WERI-Rb-1 (cell line): ENCODE measurements around the gene WFDC6.

Experiments used
- DNase-seq: peaks from one replicate; pipeline ENCODE4 v3.0.0-alpha.2; 2020
- H3K27ac ChIP-seq: fragments of 250-450 bp; sonication (Bioruptor Pico); 2 replicates; pipeline ENCODE4 v1.5.1; 2020; ENCODE audit warnings: mild to moderate bottlenecking, moderate library complexity
- H3K27me3 ChIP-seq: fragments of 250-450 bp; sonication (Bioruptor Pico); 2 replicates; pipeline ENCODE4 v1.5.1; 2021; ENCODE audit warnings: mild to moderate bottlenecking, low read depth, moderate library complexity; ENCODE audit not compliant: insufficient read depth, severe bottlenecking
- H3K36me3 ChIP-seq: fragments of 250-450 bp; sonication (Bioruptor Pico); 2 replicates; pipeline ENCODE4 v1.5.1; 2020; ENCODE audit warnings: mild to moderate bottlenecking, moderate library complexity
- H3K4me3 ChIP-seq: 2 replicates; pipeline ENCODE4 v1.5.1; 2011; ENCODE audit warnings: low read depth, mild to moderate bottlenecking, control low read depth, low read length
- H3K9me3 ChIP-seq: fragments of 250-450 bp; sonication (Bioruptor Pico); 2 replicates; pipeline ENCODE4 v1.5.1; 2021; ENCODE audit warnings: mild to moderate bottlenecking, moderate library complexity; ENCODE audit not compliant: severe bottlenecking
- TF ChIP-seq, protein P1 (sequence below): IDR thresholded peaks from 2 replicates; pipeline ENCODE4 v1.5.1; 2011; ENCODE audit warnings: low read depth, mild to moderate bottlenecking, control low read depth, inconsistent platforms, low read length

Gene WFDC6

DNA sequence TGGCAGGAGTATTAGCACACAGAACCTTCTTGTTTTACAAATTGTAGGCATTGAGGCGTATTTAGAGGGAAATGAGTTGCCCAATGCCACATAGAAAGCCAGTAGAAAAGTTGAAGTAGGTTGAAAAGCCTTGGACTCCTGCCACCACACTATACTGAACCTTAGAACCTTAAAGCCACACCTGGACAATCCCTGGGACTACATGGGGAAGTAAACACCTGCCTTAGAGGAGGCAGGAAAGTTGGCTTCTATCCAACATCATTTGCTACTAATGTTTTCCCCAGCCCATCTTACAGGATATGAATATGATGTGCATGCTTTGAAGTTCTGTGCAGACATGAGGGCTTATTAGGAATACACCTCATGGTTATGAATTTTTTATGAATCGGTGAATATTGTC lies 13.2 kb upstream of the WFDC6 start:
- Histone ChIP-seq H3K27me3 (peaks cover 3% of the 10 kb centered on the region), H3K27ac (no peak overlapping the region), H3K36me3 (no peaks in the 10 kb centered on the region), H3K9me3 (peaks cover 3% of the 10 kb centered on the region), H3K4me3 (no peak overlapping the region)
- no peak for DNase-seq
- TF ChIP-seq, protein P1, sequence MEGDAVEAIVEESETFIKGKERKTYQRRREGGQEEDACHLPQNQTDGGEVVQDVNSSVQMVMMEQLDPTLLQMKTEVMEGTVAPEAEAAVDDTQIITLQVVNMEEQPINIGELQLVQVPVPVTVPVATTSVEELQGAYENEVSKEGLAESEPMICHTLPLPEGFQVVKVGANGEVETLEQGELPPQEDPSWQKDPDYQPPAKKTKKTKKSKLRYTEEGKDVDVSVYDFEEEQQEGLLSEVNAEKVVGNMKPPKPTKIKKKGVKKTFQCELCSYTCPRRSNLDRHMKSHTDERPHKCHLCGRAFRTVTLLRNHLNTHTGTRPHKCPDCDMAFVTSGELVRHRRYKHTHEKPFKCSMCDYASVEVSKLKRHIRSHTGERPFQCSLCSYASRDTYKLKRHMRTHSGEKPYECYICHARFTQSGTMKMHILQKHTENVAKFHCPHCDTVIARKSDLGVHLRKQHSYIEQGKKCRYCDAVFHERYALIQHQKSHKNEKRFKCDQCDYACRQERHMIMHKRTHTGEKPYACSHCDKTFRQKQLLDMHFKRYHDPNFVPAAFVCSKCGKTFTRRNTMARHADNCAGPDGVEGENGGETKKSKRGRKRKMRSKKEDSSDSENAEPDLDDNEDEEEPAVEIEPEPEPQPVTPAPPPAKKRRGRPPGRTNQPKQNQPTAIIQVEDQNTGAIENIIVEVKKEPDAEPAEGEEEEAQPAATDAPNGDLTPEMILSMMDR, result no peak

DNA sequence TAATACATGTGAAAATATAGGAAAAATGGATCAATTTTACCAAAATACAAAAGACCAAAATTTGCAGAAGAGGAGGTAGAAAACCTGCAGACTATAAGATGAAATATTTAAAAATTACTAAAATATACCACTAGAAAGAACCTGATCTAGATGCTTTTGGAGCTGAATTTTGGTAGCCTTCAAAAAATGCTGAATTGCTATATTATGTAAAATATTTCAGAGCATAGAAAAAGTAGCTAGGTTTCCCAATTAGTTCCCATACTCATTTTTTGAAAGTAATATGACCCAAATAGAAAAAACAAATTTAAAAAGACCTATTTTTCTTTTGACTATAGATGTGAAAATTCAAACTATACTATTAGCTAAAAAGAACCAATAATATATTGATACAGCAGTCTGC lies 11.5 kb upstream of the WFDC6 start:
- H3K4me3 ChIP-seq, result no peak overlapping the region
- TF ChIP-seq, protein P1, result no peak
- no peaks in the 10 kb centered on the region for H3K36me3 ChIP-seq
- peaks cover 3% of the 10 kb centered on the region for H3K27me3 ChIP-seq
- H3K9me3 ChIP-seq, result peaks cover 3% of the 10 kb centered on the region
- DNase-seq, result no peak
- no peak overlapping the region for H3K27ac ChIP-seq

DNA sequence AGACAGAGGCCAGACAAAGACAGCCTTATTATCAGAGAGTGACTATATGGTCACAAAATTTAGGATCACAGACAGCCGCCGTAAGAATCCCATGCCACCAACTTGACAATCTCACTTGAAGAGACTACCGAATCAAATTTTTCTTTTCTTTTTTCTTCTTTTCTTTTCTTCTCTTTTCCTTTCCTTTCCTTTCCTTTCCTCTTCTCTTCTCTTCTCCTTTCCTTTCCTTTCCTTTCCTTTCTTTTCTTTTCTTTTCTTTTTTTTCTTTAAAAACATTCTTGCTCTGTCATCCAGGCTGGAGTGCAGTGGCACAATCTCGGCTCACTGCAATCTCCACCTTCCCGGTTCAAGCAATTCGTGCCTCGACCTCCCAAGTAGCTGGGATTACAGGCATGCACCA lies 9.1 kb upstream of the WFDC6 start:
- no peak for DNase-seq
- peaks cover 3% of the 10 kb centered on the region for H3K27me3 ChIP-seq
- TF ChIP-seq, protein P1, result no peak
- no peak overlapping the region for H3K27ac ChIP-seq
- no peak overlapping the region for H3K4me3 ChIP-seq
- H3K9me3 ChIP-seq, result peaks cover 3% of the 10 kb centered on the region
- H3K36me3 ChIP-seq, result no peaks in the 10 kb centered on the region

DNA sequence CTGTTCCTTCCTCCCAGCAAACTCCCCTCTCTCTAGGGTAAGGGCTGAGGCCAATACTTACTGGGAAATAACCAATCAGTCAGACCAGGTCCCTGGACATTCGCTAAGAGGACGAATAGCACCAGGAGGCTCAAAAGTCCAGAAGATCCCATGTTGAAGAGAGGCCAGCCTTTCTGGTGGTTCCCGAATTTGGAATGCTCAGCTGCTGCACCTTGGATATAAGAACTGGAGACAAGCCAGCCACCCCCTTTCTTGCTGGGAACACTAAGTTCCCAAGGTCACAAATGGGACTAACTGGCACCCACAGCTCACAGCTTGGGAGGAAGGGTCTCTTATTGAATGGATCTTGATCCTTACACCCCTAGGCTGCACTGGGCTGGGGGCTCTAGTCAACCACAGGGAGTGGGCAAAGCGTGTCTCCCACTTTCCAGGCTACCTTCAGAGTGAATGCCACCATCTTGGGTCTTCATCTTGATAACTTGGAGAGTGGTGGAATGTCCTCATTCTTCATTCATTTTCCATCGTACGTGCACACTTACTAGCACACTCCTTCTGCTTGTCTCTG lies 8.0 kb upstream of the WFDC6 start, which contains the start of gene EPPIN:
Gene EPPIN, minus strand, starts transcription at position 196 of the 565 bp plus-strand sequence. Its CDS starts 44 bp downstream, at position 152.
- H3K4me3 ChIP-seq, result no peak within 1 kb of the TSS
- H3K36me3 ChIP-seq, result no peaks in the 10 kb centered on the region
- DNase-seq, result no peak
- TF ChIP-seq, protein P1, result no peak
- peaks cover 3% of the 10 kb centered on the region for H3K9me3 ChIP-seq
- H3K27ac ChIP-seq, result no peak within 1 kb of the TSS
- H3K27me3 ChIP-seq, result peaks cover 3% of the 10 kb centered on the region

DNA sequence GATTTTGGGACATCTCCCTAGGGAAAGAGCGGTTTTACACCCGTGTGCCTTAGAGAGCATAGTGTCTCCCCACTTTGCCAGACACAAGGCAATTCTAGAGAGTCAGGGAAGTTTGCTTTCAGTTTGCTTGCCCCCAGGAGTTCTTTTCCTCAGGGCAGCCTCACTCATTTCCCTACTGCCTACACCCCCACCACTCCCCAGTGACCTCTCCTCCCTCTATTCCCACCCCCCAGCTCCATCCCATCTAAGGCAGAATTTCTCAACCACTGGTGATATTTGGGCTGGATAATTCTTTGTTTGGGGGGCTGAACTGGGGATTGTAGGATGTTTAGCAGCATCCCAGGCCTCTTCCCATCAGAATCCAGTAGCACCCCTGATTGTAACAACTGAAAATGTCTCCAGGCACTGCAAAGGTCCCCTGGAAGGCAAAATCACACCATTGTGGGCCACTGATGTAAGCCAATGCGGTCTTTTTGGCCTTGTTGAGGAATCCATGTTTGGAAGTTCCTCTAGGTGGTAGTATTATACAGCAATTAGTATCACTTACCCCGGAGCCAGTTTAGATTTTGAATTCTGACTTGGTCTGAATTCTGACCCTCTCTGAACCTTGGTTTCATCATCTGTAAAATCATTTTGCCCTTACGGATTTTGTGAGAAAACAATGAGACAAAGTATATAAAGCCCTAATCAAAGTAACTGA lies 6.6 kb upstream of the WFDC6 start:
- peaks cover 3% of the 10 kb centered on the region for H3K27me3 ChIP-seq

More for the DNA sequence above, 6.6 kb upstream of the WFDC6 start:
- H3K4me3 ChIP-seq, result no peak overlapping the region
- no peaks in the 10 kb centered on the region for H3K9me3 ChIP-seq
- DNase-seq, result no peak
- TF ChIP-seq, protein P1, result peak; percentile 25; the same call in 1 of the 2 replicates
- no peaks in the 10 kb centered on the region for H3K36me3 ChIP-seq
- H3K27ac ChIP-seq, result no peak overlapping the region
